Endodermal cell (in vitro differentiated cells): ENCODE measurements around the gene SNX6. TPM values are rescaled to one million over a fixed set of nuclear protein-coding genes. Genes with fewer than 3 reads are reported as not detected.

ENCODE experiments used
- DNase-seq: peaks from one replicate; pipeline ENCODE4 v3.0.0-alpha.2; 2017
- H3K27ac ChIP-seq: 2 replicates; pipeline ENCODE4 v1.5.1; 2013; ENCODE audit warnings: mild to moderate bottlenecking, low read depth, low read length, moderate library complexity
- H3K27me3 ChIP-seq: 2 replicates; pipeline ENCODE4 v1.6.1; 2013; ENCODE audit warnings: mild to moderate bottlenecking, low read length, moderate library complexity; ENCODE audit not compliant: insufficient read depth, control insufficient read depth, poor library complexity, severe bottlenecking
- H3K36me3 ChIP-seq: 2 replicates; pipeline ENCODE4 v1.7.0; 2013; ENCODE audit warnings: mild to moderate bottlenecking, low read length, moderate library complexity; ENCODE audit not compliant: control insufficient read depth, insufficient read depth
- H3K4me1 ChIP-seq: one replicate; pipeline ENCODE4 v1.7.0; 2013; ENCODE audit warnings: low read length; ENCODE audit not compliant: control insufficient read depth, insufficient read depth
- H3K4me3 ChIP-seq: 2 replicates; pipeline ENCODE4 v1.5.1; 2013; ENCODE audit warnings: mild to moderate bottlenecking, low read length, moderate library complexity
- H3K9ac ChIP-seq: 2 replicates; pipeline ENCODE4 v1.6.1; 2013; ENCODE audit warnings: mild to moderate bottlenecking, low read length, moderate library complexity; ENCODE audit not compliant: poor library complexity, severe bottlenecking; ENCODE audit errors: extremely low read depth
- H3K9me3 ChIP-seq: 2 replicates; pipeline ENCODE4 v1.6.1; 2013; ENCODE audit warnings: mild to moderate bottlenecking, low read length, moderate library complexity; ENCODE audit not compliant: control insufficient read depth
- H3K27ac Mint-ChIP-seq: 2 replicates; pipeline ENCODE4 v1.8.0; 2020; ENCODE audit warnings: mixed read lengths
- H3K27me3 Mint-ChIP-seq: 2 replicates; pipeline ENCODE4 v1.8.0; 2021; ENCODE audit warnings: mild to moderate bottlenecking, mixed read lengths; ENCODE audit not compliant: insufficient read depth
- H3K36me3 Mint-ChIP-seq: 2 replicates; pipeline ENCODE4 v1.8.0; 2020; ENCODE audit warnings: low read depth, mixed read lengths
- H3K4me1 Mint-ChIP-seq: 2 replicates; pipeline ENCODE4 v1.8.0; 2020; ENCODE audit warnings: mixed read lengths
- H3K4me3 Mint-ChIP-seq: 2 replicates; pipeline ENCODE4 v1.8.0; 2020; ENCODE audit warnings: mild to moderate bottlenecking, moderate library complexity, mixed read lengths
- H3K9me3 Mint-ChIP-seq: 2 replicates; pipeline ENCODE4 v1.8.0; 2020; ENCODE audit warnings: mild to moderate bottlenecking, mixed read lengths
- CTCF ChIP-seq: fragments of 200-600 bp; sonication (generic); conservative IDR thresholded peaks from 2 replicates; pipeline ENCODE4 v1.5.0; 2021; ENCODE audit warnings: antibody characterized with exemption, mild to moderate bottlenecking
- WGBS, 2 experiments: methylation state at CpG; one replicate each; pipeline versions ENCODE4 v1.1.5 to v1.1.7; 2013; ENCODE audit warnings: missing lambda C conversion rate in 2 of 2, mixed read lengths in 1 of 2; ENCODE audit not compliant: insufficient coverage in 1 of 2, insufficient read length in 1 of 2; 5-methylcytosine and 5-hydroxymethylcytosine counted together
- total RNA-seq, 2 donors: library from RNA; stranded (reverse); fragmentation: NEBNext Ultra II Directional in 1 of 2; extraction: Animal tissue kit (Norgen Biotek cat#: 25700) in 1 of 2; gene quantifications; 2 replicates in 1 of 2; 3 replicates in 1 of 2; pipeline ENCODE4 v1.2.1, GENCODE V29; 2021

The SNX6 gene
- total RNA-seq, 2 donors from 2014 or later, result 69.6 to 73.2 TPM

- H3K36me3 Mint-ChIP-seq, result peaks cover 18% of the 10 kb centered on the region
These were observed 648 bp downstream of the SNX6 start for GRCh38 chr14:34629344-34629656.

GRCh38 chr14:34628681-34629135, 1.2 kb downstream of the SNX6 start:
- peak overlapping the region; percentile 92 for H3K4me3 ChIP-seq
- peak overlapping the region; percentile 91 for H3K4me3 Mint-ChIP-seq
- peaks cover 3% of the 10 kb centered on the region for H3K9me3 Mint-ChIP-seq
- peak overlapping the region; percentile 73 for H3K9ac ChIP-seq
- H3K36me3 Mint-ChIP-seq, result peaks cover 19% of the 10 kb centered on the region
- no peak overlapping the region for H3K27ac ChIP-seq
- no peak for TF ChIP-seq CTCF
- H3K4me1 ChIP-seq, result no peaks in the 10 kb centered on the region
- peaks cover 2% of the 10 kb centered on the region for H3K27me3 Mint-ChIP-seq
- no peaks in the 10 kb centered on the region for H3K9me3 ChIP-seq
- H3K36me3 ChIP-seq, result peaks cover 11% of the 10 kb centered on the region
- H3K27ac Mint-ChIP-seq, result no peak overlapping the region
- 54% methylated on average over 4 of the region's 5 CpGs; no CpG with 5 or more reads in 1 of the 2 experiments for WGBS, 2 experiments
- no peaks in the 10 kb centered on the region for H3K27me3 ChIP-seq
- DNase-seq, result peak; percentile 20
- peaks cover 5% of the 10 kb centered on the region for H3K4me1 Mint-ChIP-seq

More at GRCh38 chr14:34629344-34629656, 648 bp downstream of the SNX6 start:
- 2 to 8% methylated on average over 2 to 13 of the region's 13 CpGs for WGBS, 2 experiments
- Mint-ChIP-seq H3K27me3 (peaks cover 2% of the 10 kb centered on the region), H3K4me1 (peaks cover 5% of the 10 kb centered on the region), H3K27ac (peak overlapping the region; percentile 86), H3K9me3 (peaks cover 3% of the 10 kb centered on the region), H3K4me3 (peak overlapping the region; percentile 91)
- Histone ChIP-seq H3K9me3 (no peaks in the 10 kb centered on the region), H3K27ac (no peak overlapping the region), H3K9ac (peak overlapping the region; percentile 73), H3K4me1 (no peaks in the 10 kb centered on the region), H3K27me3 (no peaks in the 10 kb centered on the region), H3K4me3 (peak overlapping the region; percentile 92), H3K36me3 (peaks cover 11% of the 10 kb centered on the region)
- no peak for TF ChIP-seq CTCF
- no peak for DNase-seq

GRCh38 chr14:34623506-34623905, 6.4 kb downstream of the SNX6 start:
- peaks cover 48% of the 10 kb centered on the region for H3K36me3 Mint-ChIP-seq
- Histone ChIP-seq H3K27me3 (no peaks in the 10 kb centered on the region), H3K4me1 (no peaks in the 10 kb centered on the region), H3K9ac (no peak overlapping the region), H3K36me3 (peaks cover 22% of the 10 kb centered on the region), H3K27ac (no peak overlapping the region), H3K4me3 (no peak overlapping the region), H3K9me3 (no peaks in the 10 kb centered on the region)
- H3K4me1 Mint-ChIP-seq, result peaks cover under 1% of the 10 kb centered on the region
- no peak overlapping the region for H3K4me3 Mint-ChIP-seq
- WGBS, 2 experiments, result 93 to 100% methylated on average over 2 to 3 of the region's 3 CpGs
- H3K27me3 Mint-ChIP-seq, result no peaks in the 10 kb centered on the region
- no peak for DNase-seq
- no peak overlapping the region for H3K27ac Mint-ChIP-seq
- TF ChIP-seq CTCF, result no peak
- H3K9me3 Mint-ChIP-seq, result no peaks in the 10 kb centered on the region
